ENCODE measurements around the gene RAVER1. TPM values are rescaled to one million over a fixed set of nuclear protein-coding genes. Genes with fewer than 3 reads are reported as not detected.

The RAVER1 gene
- total and polyA plus RNA-seq, 9 of the 15 experiments (the other 6 are each of a cell fraction or from before 2014, with no cell fraction given), result 0.06 to 113 (median 7.0) TPM

DNA sequence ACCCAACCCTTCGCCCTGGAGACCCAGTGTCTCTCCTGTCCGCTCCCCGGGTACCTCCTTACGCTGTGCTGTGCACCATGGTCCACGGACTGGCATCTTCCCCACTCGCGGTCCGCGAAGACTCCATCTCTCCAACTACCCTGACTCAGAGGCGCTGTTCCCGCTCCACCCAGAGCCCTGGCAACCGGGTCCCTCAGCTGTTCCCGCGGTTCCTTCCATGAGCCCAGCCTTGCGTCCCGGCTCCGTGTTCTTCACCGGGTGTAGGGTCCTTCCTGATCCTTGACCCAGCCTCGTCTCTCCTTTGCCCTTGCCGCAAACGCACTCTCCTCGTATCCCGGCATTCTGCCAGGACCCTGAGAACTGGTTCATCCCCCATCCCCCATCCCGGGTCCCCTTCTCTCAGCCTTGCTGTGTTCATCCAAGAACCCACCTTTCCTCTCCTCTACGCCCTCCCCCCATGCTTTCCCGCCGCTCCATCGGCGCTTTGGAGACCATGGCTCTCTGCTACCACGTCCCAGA, 42.9 kb downstream of the RAVER1 start:
- POLR2A ChIA-PET, result interaction anchor here (0.8 to 3.6 kb wide), 7 partner anchors 10 to 102 kb away, joined by 3 to 23 read pairs (median 5); partner anchors contain the start of gene RAVER1
- no TSS peak for BruUV-seq (replicated peaks)
- Histone ChIP-seq H3K4me2 (ENCODE audit: insufficient read depth, low read length) (peak overlapping the region; percentile 99), H3K4me1 (replicated peaks in 1 of 2; ENCODE audit: control insufficient read depth in 2 of 2, insufficient read depth in 2 of 2, low read length in 2 of 2) (peaks cover 24 to 91% of the 10 kb centered on the region in 2 experiments; a peak in 4 of 5 replicates), H4K20me1 (replicated peaks; ENCODE audit: control insufficient read depth, insufficient read depth, low read length) (no peaks in the 10 kb centered on the region; the same call in 1 of the 2 replicates), H3K9me1 (ENCODE audit: control insufficient read depth, insufficient read depth, low read length) (no peaks in the 10 kb centered on the region), H3K79me2 (ENCODE audit: control insufficient read depth, insufficient read depth, low read length) (peaks cover 83% of the 10 kb centered on the region), H3K9ac (ENCODE audit: insufficient read depth in 1 of 2, low read depth in 2 of 2, low read length in 2 of 2) (peak overlapping the region; percentile 91 to 99), H3K27me3 (ENCODE audit: control insufficient read depth in 2 of 2, insufficient read depth in 2 of 2, low read length in 2 of 2) (no peaks in the 10 kb centered on the region), H3K4me3 (peak overlapping the region; percentile 79), H3K27ac (ENCODE audit: extremely low read depth, low read depth, low read length) (peak overlapping the region; percentile 96), H2AFZ (ENCODE audit: low read depth, low read length) (peak overlapping the region; percentile 44), H3K9me3 (replicated peaks; ENCODE audit: control insufficient read depth, insufficient read depth, low read depth, low read length) (peaks cover 2% of the 10 kb centered on the region; the same call in 1 of the 2 replicates), H3K36me3 (ENCODE audit: control insufficient read depth, insufficient read depth, low read length) (peaks cover 39% of the 10 kb centered on the region)
- in situ Hi-C loops (cut with MboI), result no loop called here
- DNase-seq (ENCODE audit: extremely low read depth in 1 of 4, low spot score in 3 of 4) (peak in 2 of 4 experiments; percentile 19 to 52), ATAC-seq (no peak), FAIRE-seq (no peak)
- intact Hi-C loops (cut with micrococcal nuclease), result no loop called here
- CTCF ChIA-PET (ENCODE audit: low intra/inter-chr PET ratio), result no interaction called here
- under 1% methylated on average over 30 of the region's 30 CpGs for WGBS (ENCODE audit: insufficient coverage, low coverage, missing lambda C conversion rate)
- TF ChIP-seq RBFOX2 (IDR thresholded peaks at IDR 0.05; ENCODE audit: low read depth, low read length), result no peak
- TF ChIP-seq MEF2A (IDR thresholded peaks at IDR 0.05; ENCODE audit: control insufficient read depth, low read depth, low read length), result no peak
- TF ChIP-seq ZNF764 (CRISPR knock-in tag; IDR thresholded peaks at IDR 0.05; ENCODE audit: low read depth), result no peak
- TF ChIP-seq BRD9 (IDR thresholded peaks at IDR 0.05; ENCODE audit: low read depth, partially characterized antibody), result no peak
- TF ChIP-seq KDM1A (IDR thresholded peaks at IDR 0.05), result no peak
- TF ChIP-seq NFIC (IDR thresholded peaks at IDR 0.05), result peak; percentile 45
- TF ChIP-seq SUPT5H (IDR thresholded peaks at IDR 0.05), result no peak; the same call in none of the 2 replicates
- no peak for TF ChIP-seq MXI1 (IDR thresholded peaks at IDR 0.05; ENCODE audit: low read depth, low read length)
- no peak for TF ChIP-seq TAL1 (IDR thresholded peaks at IDR 0.05)
- no peak for TF ChIP-seq ZNF778 (CRISPR knock-in tag; IDR thresholded peaks at IDR 0.05)
- peak; percentile 12 for TF ChIP-seq SAP30 (IDR thresholded peaks at IDR 0.05; ENCODE audit: borderline replicate concordance, insufficient read depth, low read depth, low read length, poor library complexity, severe bottlenecking)
- TF ChIP-seq SMAD1 (IDR thresholded peaks at IDR 0.05; ENCODE audit: low read depth, low read length, partially characterized antibody), result peak; percentile 42
- peak; percentile 5; the same call in 1 of the 2 replicates for TF ChIP-seq CBFB (CRISPR knock-in tag; IDR thresholded peaks at IDR 0.05)
- 0 out of 2 replicates have a peak, but pooled peaks have one; percentile 3 for TF ChIP-seq ZFPM2 (CRISPR knock-in tag; IDR thresholded peaks at IDR 0.05)
- TF ChIP-seq KDM5B (IDR thresholded peaks at IDR 0.05; ENCODE audit: insufficient replicate concordance, low read depth, low read length), result peak; percentile 76
- TF ChIP-seq RBM17 (IDR thresholded peaks at IDR 0.05; ENCODE audit: borderline replicate concordance, low read depth, low read length), result no peak
- TF ChIP-seq, protein P1, sequence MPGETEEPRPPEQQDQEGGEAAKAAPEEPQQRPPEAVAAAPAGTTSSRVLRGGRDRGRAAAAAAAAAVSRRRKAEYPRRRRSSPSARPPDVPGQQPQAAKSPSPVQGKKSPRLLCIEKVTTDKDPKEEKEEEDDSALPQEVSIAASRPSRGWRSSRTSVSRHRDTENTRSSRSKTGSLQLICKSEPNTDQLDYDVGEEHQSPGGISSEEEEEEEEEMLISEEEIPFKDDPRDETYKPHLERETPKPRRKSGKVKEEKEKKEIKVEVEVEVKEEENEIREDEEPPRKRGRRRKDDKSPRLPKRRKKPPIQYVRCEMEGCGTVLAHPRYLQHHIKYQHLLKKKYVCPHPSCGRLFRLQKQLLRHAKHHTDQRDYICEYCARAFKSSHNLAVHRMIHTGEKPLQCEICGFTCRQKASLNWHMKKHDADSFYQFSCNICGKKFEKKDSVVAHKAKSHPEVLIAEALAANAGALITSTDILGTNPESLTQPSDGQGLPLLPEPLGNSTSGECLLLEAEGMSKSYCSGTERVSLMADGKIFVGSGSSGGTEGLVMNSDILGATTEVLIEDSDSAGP (CRISPR knock-in tag; IDR thresholded peaks at IDR 0.05), result no peak
- no peak for TF ChIP-seq MEF2D (tag; conservative IDR thresholded peaks at IDR 0.05; ENCODE audit: low read depth)
- TF ChIP-seq CREBBP (IDR thresholded peaks at IDR 0.05; ENCODE audit: low read depth, low read length), result no peak
- TF ChIP-seq RBBP5 (IDR thresholded peaks at IDR 0.05; ENCODE audit: borderline replicate concordance, insufficient read depth, low read length, poor library complexity, severe bottlenecking), result peak; percentile 68
- 0 out of 4 replicates have a peak, but pooled peaks of 1 of the 2 experiments have one; percentile 40 for TF ChIP-seq KDM4B (IDR thresholded peaks at IDR 0.05; ENCODE audit: borderline replicate concordance in 2 of 2, low read depth in 1 of 2)
- TF ChIP-seq THRAP3 (IDR thresholded peaks at IDR 0.05; ENCODE audit: borderline replicate concordance), result 0 out of 2 replicates have a peak, but pooled peaks have one; percentile 10
- no peak for TF ChIP-seq ZNF561 (CRISPR knock-in tag; conservative IDR thresholded peaks at IDR 0.05)

Measured in K562 (cell line).